SKM-1 treated with dmso at 0.1 percent for 144 hours (cell line): ENCODE results near the gene LRTM1.

Experiments
- DNase-seq: peaks from one replicate; lab custom pipeline; 2025; ENCODE audit not compliant: unreplicated experiment; lab: John Stamatoyannopoulos, UW

LRTM1 gene

DNA sequence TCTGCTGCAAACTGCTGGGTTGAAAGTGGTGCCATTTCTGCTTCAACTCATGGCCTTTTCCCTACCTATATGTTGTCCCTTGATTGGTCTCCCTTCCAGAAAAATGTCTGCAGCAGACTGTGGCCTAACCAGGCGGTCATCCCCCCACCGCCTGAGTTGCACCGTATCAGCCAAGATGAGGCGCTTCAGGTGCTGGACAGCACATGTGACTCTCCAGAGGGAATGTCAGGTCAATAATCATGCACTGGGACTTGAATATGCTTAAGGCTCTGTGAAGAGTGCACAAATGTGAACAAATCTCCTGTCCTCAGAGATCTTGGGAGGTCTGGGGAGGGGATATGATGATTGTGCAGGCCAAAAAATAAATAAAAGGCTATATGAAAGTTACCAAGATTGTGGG is 32.2 kb downstream of the LRTM1 start:
- no peak for DNase-seq

DNA sequence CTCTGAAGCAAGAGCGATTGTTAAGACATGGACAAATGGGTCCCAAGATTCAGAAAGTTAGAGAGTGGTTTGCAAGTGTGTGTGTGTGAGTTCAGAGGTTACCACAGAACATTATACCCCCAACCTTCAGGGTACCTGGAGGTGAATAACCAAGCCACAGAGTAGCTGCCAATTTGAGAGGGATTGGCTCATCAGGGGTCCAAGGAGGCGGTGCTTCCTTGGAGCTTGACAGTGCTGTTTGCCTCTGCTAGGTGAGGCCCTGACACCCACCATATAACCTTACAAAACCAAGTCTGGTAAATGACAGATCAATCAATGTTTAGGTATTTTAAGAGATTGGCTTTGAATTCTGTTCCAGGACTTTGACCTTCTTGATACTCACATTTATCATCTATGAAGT is 35.7 kb downstream of the LRTM1 start:
- DNase-seq = no peak

DNA sequence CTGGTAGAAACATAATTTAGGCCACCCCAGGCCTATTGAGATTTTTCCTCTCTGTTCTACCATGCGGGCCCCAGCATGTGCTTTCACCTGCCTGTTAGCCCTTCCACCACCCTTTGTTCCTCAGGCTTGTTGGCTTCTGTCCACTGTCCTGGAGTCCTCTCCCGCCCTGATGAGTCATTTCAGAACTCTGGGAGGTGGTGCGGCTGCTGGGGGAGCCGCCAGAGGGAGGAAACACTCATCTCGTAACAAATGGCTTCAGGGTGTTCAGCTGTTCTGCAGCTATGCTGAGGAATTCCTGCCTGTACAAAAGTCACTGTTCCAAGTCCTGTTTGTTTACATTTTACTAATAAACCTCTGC is 36.3 kb downstream of the LRTM1 start:
- DNase-seq = peak; percentile 33

DNA sequence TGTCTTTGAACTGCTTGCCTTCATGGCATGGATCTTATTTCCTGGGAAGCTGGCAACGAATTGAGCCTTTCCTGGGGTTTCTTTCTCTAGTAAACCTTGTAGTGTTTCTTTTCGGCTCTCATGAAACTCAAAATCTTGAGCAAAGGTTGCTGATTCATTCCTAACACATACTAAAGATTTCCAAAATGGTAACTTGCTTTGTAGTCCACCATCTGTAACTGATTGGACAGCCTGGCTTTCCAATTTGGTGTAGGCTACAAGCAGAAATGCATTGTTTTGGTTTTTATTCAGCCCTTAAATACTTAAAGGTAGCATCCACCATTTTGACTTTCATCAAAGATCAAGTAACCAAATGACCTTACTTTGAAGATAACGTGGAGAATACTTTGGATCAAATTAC is 38.1 kb downstream of the LRTM1 start:
- no peak for DNase-seq

DNA sequence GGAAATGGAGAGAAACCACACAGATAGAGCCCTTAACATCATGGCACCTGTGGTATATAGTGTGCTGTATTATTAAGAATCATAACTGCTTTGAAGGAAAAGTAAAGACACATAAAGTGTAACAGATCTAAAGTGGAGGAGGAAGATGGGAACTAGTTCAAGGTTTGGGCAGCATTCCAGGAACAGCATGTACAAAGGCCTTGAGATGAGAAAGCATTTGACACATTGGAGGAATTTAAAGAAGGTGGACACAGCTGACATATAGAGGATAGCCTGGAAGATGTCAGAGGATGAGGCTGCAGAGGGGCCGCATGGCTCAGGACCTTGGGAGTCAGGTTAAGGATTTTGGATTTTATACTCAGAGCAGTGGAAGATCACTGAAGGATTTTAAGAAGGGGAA is 39.0 kb downstream of the LRTM1 start:
- DNase-seq = no peak

DNA sequence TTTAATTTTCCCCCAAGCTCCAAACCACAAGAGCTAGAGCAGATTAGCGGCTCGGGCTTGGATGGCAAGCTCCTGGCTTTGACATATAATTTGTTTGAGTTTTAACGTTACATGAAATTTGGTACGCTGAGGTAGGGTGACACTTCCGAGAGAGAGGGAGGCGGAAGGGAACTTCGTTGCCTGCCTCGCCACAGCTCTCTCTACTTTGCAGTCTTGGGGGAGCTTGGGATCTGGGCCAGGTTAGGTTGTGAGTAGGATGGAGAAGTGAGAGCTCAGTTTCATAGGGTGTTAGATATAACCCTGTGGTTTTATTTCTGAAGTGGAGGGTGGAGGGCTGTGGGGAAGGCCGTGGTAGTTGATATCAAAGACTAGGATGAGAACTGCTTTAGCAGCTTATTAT is 39.7 kb downstream of the LRTM1 start:
- DNase-seq = no peak

DNA sequence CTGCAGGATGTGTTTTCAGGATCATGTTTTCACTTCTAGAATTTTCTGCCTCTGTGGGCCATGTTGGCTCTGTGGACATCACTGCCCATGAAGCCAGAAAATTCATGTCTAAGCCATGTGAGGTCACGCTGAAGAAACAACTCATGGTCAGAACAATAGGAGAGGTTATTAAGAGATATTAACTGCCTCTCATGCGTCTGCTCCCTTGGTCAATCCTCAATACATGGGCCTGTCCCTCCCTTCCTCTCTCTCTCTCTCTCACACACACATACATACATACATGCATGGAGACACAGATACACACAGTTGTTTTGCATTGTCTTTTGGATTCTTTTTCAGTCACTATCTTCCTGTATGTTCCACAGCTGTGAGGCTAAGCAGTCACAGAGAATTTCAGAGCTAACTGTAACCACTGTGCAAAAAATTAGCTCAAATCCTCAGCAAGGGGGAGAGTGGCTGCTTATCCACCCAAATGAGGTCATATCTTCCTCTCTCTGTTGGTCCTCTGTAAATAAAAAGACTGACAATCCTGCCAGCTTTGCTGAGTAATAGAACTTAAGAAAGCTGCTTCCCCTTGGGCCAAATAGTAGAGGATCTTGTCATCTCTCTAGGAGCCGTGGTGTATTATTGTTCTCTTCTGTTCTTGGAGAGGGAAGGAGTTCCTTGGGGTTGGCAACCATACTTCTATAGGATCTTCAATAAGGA is 45.6 kb downstream of the LRTM1 start:
- DNase-seq = no peak

DNA sequence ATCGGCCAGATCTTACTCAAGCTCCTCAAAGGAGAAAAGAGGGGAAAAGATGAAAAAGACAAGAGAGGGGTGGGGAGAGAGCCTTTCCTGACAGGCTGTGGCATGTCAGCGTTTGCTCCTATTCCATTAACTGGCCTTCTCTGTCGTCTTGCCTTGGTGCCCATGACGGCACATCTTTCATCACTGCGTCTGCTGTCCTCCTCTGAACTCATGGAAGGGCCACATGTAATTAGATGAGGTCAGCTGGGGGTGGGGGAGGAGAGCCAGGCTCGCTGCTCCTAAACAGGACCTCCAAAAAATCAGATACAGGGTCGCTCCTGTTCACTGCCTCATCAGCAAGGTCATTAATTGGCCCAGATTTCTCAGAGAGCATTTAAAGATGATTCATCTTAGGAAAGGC is 49.7 kb downstream of the LRTM1 start:
- DNase-seq = no peak

DNA sequence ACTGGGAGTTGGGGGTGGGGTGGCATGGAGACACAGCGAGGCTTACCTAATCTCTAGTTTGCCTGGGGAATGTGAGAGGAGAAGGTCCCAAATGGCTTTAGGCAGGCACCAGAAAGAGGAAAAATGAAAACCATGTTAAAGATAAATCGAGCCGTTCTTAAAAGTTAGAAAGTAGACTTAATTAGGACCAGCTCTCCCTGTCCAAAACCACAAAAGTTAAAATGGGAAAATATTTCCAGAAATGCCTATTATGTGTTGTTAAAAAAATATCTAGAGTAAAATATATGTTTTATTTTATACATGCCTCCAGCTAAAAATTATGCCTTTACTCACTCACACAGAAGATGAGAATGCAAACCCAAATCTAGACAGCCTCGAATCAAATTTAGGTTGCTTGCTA is 50.1 kb downstream of the LRTM1 start:
- DNase-seq = no peak

DNA sequence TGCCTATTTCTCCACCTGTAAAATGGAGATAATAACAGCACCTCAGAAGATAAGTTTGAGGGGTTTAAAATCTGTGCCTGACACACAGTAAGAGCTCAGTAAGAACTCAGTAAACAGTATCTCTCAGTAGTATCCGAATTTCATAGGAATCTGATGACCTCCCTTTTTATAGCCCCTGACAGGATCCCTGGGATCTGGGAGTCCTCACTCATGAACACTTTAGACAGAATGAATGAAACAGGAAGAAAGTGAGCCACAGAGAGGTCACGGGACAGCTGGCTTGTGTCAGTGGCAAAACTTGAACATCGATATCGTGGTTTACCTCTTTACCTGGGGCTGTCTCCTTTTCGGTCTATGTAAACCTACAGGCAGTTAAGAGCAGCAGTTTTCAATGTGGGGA is 51.2 kb downstream of the LRTM1 start:
- DNase-seq = no peak

DNA sequence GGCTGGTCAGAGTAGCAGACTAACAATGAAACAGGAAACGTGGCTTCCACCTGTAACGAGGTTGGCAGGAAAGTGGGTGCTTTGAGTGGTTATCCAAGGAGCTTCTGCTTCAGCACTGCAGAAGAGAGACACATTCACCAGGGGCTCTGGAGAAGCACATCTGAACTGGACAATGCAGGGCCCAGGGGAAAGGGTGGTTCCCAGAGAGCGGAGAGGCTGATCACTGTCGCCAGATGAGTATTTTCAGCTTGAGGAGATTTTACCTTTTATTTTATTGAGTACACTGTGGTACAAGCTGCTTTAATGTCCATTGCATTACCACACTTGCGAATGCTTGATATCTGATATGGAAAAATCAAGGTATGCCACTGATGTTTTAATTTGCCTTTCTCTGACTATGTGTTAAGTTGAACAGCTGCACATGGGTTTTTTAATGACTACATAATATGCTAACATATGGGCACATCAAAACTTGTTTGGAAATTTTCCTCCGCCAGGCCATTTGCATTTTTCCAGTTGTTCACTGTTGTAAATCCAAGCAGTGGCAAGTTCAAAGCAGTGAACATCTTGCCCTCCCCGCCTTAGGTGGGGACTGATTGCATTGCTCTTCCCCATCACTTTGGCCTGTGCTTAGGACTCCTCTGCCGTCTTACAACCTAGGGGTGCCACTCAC is 52.1 kb downstream of the LRTM1 start:
- DNase-seq = no peak

DNA sequence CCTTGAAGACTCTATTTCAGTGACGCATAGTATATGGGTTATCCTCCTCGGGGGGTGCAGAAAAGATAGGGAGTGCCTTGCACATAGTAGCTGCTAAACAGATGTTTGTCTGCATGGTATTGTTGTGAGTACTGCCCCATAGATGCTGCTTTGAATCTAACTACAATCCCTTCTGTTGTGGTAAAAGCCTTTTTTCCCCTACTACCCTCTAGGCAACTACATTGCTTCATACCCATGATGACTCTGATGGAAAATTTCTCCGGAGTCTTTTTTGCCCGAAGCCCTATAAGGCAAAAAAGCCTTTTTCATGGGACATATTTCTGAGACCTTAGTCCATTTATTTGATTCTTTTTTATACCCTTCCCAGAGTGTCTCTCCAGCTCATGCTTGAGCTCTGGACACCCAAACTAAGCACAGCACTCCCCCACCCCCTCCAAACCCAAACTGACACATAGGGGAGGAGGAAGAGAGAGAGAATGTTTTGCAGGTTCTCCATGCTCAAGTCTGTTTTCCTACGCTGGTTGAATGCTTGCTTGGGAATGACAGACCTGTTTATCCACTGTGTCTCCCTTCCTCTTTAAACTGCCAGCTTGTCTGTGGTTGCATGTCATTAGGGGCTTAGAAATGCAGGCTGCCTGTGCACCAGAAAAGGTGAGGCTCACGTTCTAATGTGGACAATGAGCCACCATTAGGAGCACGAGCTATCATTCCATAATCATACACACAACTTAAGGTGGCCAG is 52.9 kb downstream of the LRTM1 start:
- no peak for DNase-seq

DNA sequence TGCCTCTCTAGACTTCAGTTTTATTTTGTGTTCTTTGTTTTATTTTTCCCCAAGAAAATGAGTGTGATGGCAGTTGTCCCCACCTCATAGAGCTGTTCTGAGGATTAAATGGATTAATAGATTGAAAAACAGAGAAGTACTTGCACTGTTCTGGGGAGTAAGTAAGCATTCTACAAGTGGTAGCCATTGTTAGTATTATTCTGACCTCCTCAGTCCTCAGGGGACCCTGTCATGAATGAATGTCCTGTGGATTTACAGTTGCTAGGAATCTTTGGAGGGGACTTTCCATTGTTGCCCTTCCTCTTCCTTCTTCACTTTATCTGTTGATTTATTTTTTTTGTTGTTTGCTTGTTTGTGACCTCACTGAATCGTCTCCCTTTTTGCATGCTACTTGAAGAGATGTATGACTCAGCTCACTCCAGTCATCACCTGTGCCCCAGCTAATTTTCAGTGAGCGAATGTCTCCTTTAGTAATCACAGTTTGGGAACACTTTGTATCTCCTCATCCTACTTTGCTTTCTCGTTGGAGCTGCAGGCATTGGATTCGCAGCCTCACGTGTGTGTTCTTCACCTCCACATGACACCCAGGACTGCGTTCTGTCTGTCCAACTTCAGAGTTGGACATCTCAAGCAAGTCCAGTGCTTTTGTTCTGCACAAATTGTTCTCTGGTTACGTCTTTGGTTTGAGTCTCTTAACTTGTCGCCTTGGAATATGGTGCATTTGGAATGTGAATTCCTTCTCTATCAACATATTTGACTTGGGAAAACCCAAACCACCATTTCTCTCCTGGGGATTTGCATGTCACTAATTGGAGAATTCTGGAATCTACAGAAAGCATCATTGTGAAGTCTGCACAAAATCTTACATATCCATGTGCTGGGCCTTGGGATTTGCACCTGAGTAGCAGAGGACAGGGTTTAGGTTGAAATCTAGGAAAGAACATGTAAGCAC is 54.5 kb downstream of the LRTM1 start:
- no peak for DNase-seq

DNA sequence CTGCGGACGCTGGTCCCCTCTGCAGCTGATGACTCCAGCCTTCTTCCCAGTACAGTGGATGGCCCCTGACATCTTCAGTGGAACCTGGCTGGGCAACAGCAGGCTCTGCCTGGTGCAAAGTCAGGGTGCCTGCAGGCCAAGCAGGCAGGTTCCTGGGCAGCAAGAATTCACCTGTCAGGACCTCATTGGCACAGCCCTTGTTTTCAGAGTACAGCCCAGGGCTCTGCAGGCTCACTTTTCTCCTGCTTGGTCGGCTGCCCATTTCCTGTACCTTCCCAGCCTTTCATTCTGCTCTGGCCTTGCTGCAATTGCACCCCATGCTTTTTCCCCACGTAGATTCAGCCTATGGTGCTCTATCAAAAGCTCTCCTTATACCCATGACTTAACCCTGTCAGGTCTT is 56.0 kb downstream of the LRTM1 start:
- DNase-seq = no peak

DNA sequence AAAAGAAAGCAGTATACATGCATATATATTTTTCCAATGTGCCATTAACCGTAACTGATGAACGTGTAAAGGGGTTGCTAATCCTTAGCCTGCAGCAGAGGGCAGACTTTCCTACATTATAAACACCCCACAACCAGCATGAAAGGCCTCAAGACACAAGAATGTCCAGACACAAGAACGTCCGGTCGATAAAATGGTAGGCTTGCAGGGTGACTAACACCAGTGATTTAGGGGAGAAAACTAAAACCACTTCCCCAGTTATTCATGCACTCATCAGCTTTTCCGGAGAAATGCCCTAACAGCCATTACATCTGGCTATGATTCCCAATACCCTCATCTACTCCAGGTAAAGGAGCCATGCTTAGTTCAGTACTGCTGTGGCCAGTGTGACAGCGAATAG is 57.4 kb downstream of the LRTM1 start:
- no peak for DNase-seq
